Measurements from ENCODE around the gene SIRT3. TPM values are rescaled to one million over a fixed set of nuclear protein-coding genes. Genes with fewer than 3 reads are reported as not detected.

SIRT3 gene
- total RNA-seq, 1 experiment from 2014 or later: 37.5 TPM

- intact Hi-C loops (cut with micrococcal nuclease; ENCODE audit: unreplicated experiment) (no loop called here), in situ Hi-C loops (cut with HindIII; ENCODE audit: low pct_unique_long_range_greater_than_20kb, low sequenced_read_pairs) (no loop called here)
- H3K27me3 ChIP-seq (ENCODE audit: control insufficient read depth, insufficient read depth, low read length): no peaks in the 10 kb centered on the region
- TF ChIP-seq POLR2AphosphoS5 (IDR thresholded peaks at IDR 0.05; ENCODE audit: low read depth, low read length): no peak
- no peak for TF ChIP-seq CTCF (IDR thresholded peaks at IDR 0.05)
- TF ChIP-seq REST (IDR thresholded peaks at IDR 0.05; ENCODE audit: insufficient read depth in 1 of 2, low read depth in 2 of 2, low read length in 1 of 2): no peak
- no peak for TF ChIP-seq SIN3A (IDR thresholded peaks at IDR 0.05; ENCODE audit: borderline replicate concordance, insufficient read depth, low read depth, low read length)
- TF ChIP-seq TCF7L2 (IDR thresholded peaks at IDR 0.05; ENCODE audit: low read depth, low read length): no peak
- no peak overlapping the region for H3K27ac ChIP-seq (ENCODE audit: low read length)
- DNase-seq (ENCODE audit: low read depth, low spot score) (no peak), ATAC-seq (no peak)
- POLR2A ChIA-PET: interaction anchor here (0.6 to 1.0 kb wide), 3 partner anchors 10 to 87 kb away, joined by 3 read pairs; no protein-coding TSS in a partner anchor
- peaks cover 41% of the 10 kb centered on the region for H3K36me3 ChIP-seq (ENCODE audit: control insufficient read depth, insufficient read depth, low read length)
- CTCF ChIA-PET: interaction anchor here (0.6 to 1.6 kb wide), 5 partner anchors 10 to 111 kb away, joined by 4 to 6 read pairs (median 6); partner anchors contain the start of gene PSMD13
- H3K9me3 ChIP-seq (ENCODE audit: control insufficient read depth, insufficient read depth, low read depth, low read length): no peaks in the 10 kb centered on the region
- no peak overlapping the region for H3K4me3 ChIP-seq (ENCODE audit: low read depth in 2 of 2, low read length in 2 of 2)
- BruUV-seq (replicated peaks): no TSS peak
- H3K4me1 ChIP-seq (ENCODE audit: control insufficient read depth, insufficient read depth, low read length): no peaks in the 10 kb centered on the region
Observed at GRCh38 chr11:251550-251949, 15.4 kb upstream of the SIRT3 start.

GRCh38 chr11:250740-251299, 14.7 kb upstream of the SIRT3 start:
- Histone ChIP-seq H3K9me3 (ENCODE audit: control insufficient read depth, insufficient read depth, low read depth, low read length) (no peaks in the 10 kb centered on the region), H3K27ac (ENCODE audit: low read length) (no peak overlapping the region), H3K4me1 (ENCODE audit: control insufficient read depth, insufficient read depth, low read length) (no peaks in the 10 kb centered on the region), H3K4me3 (ENCODE audit: low read depth in 2 of 2, low read length in 2 of 2) (no peak overlapping the region), H3K27me3 (ENCODE audit: control insufficient read depth, insufficient read depth, low read length) (no peaks in the 10 kb centered on the region), H3K36me3 (ENCODE audit: control insufficient read depth, insufficient read depth, low read length) (peaks cover 44% of the 10 kb centered on the region)
- no peak for TF ChIP-seq SIN3A (IDR thresholded peaks at IDR 0.05; ENCODE audit: borderline replicate concordance, insufficient read depth, low read depth, low read length)
- no peak for TF ChIP-seq POLR2AphosphoS5 (IDR thresholded peaks at IDR 0.05; ENCODE audit: low read depth, low read length)
- peak; percentile 96 for TF ChIP-seq CTCF (IDR thresholded peaks at IDR 0.05)
- TF ChIP-seq TCF7L2 (IDR thresholded peaks at IDR 0.05; ENCODE audit: low read depth, low read length): no peak
- no peak for TF ChIP-seq REST (IDR thresholded peaks at IDR 0.05; ENCODE audit: insufficient read depth in 1 of 2, low read depth in 2 of 2, low read length in 1 of 2)
- no peak for DNase-seq (ENCODE audit: low read depth, low spot score)
- CTCF ChIA-PET: interaction anchor here (0.5 to 1.6 kb wide), 10 partner anchors 9 to 112 kb away, joined by 3 to 6 read pairs (median 4); partner anchors contain the start of genes BET1L, PSMD13 and RIC8A
- BruUV-seq (replicated peaks): no TSS peak
- intact Hi-C loops (cut with micrococcal nuclease; ENCODE audit: unreplicated experiment): no loop called here
- in situ Hi-C loops (cut with HindIII; ENCODE audit: low pct_unique_long_range_greater_than_20kb, low sequenced_read_pairs): no loop called here
- ATAC-seq: peak; percentile 81
- POLR2A ChIA-PET: interaction anchor here (0.6 to 1.0 kb wide), 5 partner anchors 9 to 88 kb away, joined by 3 read pairs; no protein-coding TSS in a partner anchor
